MCF 10A (cell line): ENCODE results near the gene TNNT1. TPM values are rescaled to one million over a fixed set of nuclear protein-coding genes. Genes with fewer than 3 reads are reported as not detected.

Source experiments
- BruUV-seq: library from RNA; stranded (reverse); fragments of 400-500 nt; replicated peaks from 2 replicates; lab custom pipeline; 2021; lab: Mats Ljungman, UMichigan
- CTCF ChIA-PET: fragments of 300-600 bp; sonication (Branson Sonifier 250); formaldehyde crosslinking; extraction: SDS; loops from one replicate; lab custom pipeline; 2021; ENCODE audit warnings: antibody characterized with exemption, inconsistent platforms; lab: Yijun Ruan, JAX
- POLR2A ChIA-PET: fragments of 300-600, 350-650 bp; sonication (Branson Sonifier 250); formaldehyde crosslinking; extraction: SDS; loops from one replicate; lab custom pipeline; 2020; ENCODE audit warnings: antibody characterized with exemption, inconsistent platforms; lab: Yijun Ruan, JAX
- DNase-seq: peaks from one replicate; pipeline ENCODE4 v3.0.0-alpha.2; 2018; ENCODE audit not compliant: unreplicated experiment
- H3K27ac Mint-ChIP-seq: one replicate; pipeline ENCODE4 v1.8.0; 2022; ENCODE audit warnings: mild to moderate bottlenecking, low read depth, mixed read lengths; ENCODE audit not compliant: unreplicated experiment
- H3K27me3 Mint-ChIP-seq: one replicate; pipeline ENCODE4 v1.8.0; 2022; ENCODE audit warnings: mixed read lengths; ENCODE audit not compliant: insufficient read depth, unreplicated experiment
- H3K36me3 Mint-ChIP-seq: one replicate; pipeline ENCODE4 v1.8.0; 2022; ENCODE audit warnings: mild to moderate bottlenecking, moderate library complexity, mixed read lengths; ENCODE audit not compliant: insufficient read depth, unreplicated experiment
- H3K4me1 Mint-ChIP-seq: one replicate; pipeline ENCODE4 v1.8.0; 2022; ENCODE audit warnings: mixed read lengths; ENCODE audit not compliant: insufficient read depth, unreplicated experiment
- H3K4me3 Mint-ChIP-seq: one replicate; pipeline ENCODE4 v1.8.0; 2022; ENCODE audit warnings: mild to moderate bottlenecking, moderate library complexity, mixed read lengths; ENCODE audit not compliant: unreplicated experiment
- H3K9me3 Mint-ChIP-seq: one replicate; pipeline ENCODE4 v1.8.0; 2022; ENCODE audit warnings: mixed read lengths; ENCODE audit not compliant: unreplicated experiment
- CTCF ChIP-seq: fragments of 200-600 bp; IDR thresholded peaks from one replicate; pipeline ENCODE4 v1.8.0; 2022; ENCODE audit warnings: antibody characterized with exemption, mild to moderate bottlenecking; ENCODE audit not compliant: unreplicated experiment
- intact Hi-C: fragments of 100-400 bp; cut with micrococcal nuclease; formaldehyde crosslinking; loops from 2 replicates; pipeline ENCODE4 v1.14.1; 2022
- total RNA-seq: library from RNA; stranded (reverse); gene quantifications from 2 replicates; pipeline ENCODE4 v1.2.3, GENCODE V29; 2022

Gene TNNT1
- total RNA-seq, 1 experiment from 2014 or later = 32.3 TPM

GRCh38 chr19:55165952-55166529, 17.0 kb upstream of the TNNT1 start:
- peak; percentile 74 for DNase-seq
- no TSS peak for BruUV-seq
- CTCF ChIA-PET = interaction anchor here (0.6 to 2.0 kb wide), 15 partner anchors 15 to 471 kb away, joined by 3 to 7 read pairs (median 4); partner anchors contain the start of genes PPP6R1 and TMEM238
- H3K9me3 Mint-ChIP-seq = no peaks in the 10 kb centered on the region
- TF ChIP-seq CTCF = peak; percentile 50
- H3K4me1 Mint-ChIP-seq = peaks cover 10% of the 10 kb centered on the region
- peak overlapping the region; percentile 93 for H3K27ac Mint-ChIP-seq
- POLR2A ChIA-PET = interaction anchor here (0.5 to 3.3 kb wide), 12 partner anchors 17 to 241 kb away, joined by 3 to 21 read pairs (median 5); partner anchors contain the start of genes HSPBP1, KMT5C, PPP1R12C and PPP6R1
- intact Hi-C loops = loop anchor here (1.0 to 5.0 kb wide), 4 partner anchors 19 to 91 kb away; partner anchors contain the start of gene PPP6R1
- no peaks in the 10 kb centered on the region for H3K36me3 Mint-ChIP-seq
- no peaks in the 10 kb centered on the region for H3K27me3 Mint-ChIP-seq
- peak overlapping the region; percentile 84 for H3K4me3 Mint-ChIP-seq

GRCh38 chr19:55161571-55162322, 12.7 kb upstream of the TNNT1 start:
- H3K4me1 Mint-ChIP-seq = peaks cover 31% of the 10 kb centered on the region
- H3K36me3 Mint-ChIP-seq = no peaks in the 10 kb centered on the region
- H3K27ac Mint-ChIP-seq = no peak overlapping the region
- BruUV-seq = no TSS peak
- no peaks in the 10 kb centered on the region for H3K9me3 Mint-ChIP-seq
- ChIA-PET POLR2A (interaction anchor here (0.7 kb wide), 1 partner anchor 388 kb away, joined by 3 read pairs; no protein-coding TSS in a partner anchor), CTCF (interaction anchor here (0.6 to 2.7 kb wide), 3 partner anchors 15 to 472 kb away, joined by 3 to 21 read pairs (median 6); no protein-coding TSS in a partner anchor)
- no peak overlapping the region for H3K4me3 Mint-ChIP-seq
- intact Hi-C loops = no loop called here
- no peak for DNase-seq
- TF ChIP-seq CTCF = no peak
- H3K27me3 Mint-ChIP-seq = no peaks in the 10 kb centered on the region

GRCh38 chr19:55160986-55161365, 12.0 kb upstream of the TNNT1 start:
- intact Hi-C loops = no loop called here
- Mint-ChIP-seq H3K9me3 (no peaks in the 10 kb centered on the region), H3K4me1 (peaks cover 27% of the 10 kb centered on the region), H3K36me3 (no peaks in the 10 kb centered on the region), H3K27ac (no peak overlapping the region), H3K27me3 (no peaks in the 10 kb centered on the region), H3K4me3 (no peak overlapping the region)
- POLR2A ChIA-PET = interaction anchor here (0.6 to 1.0 kb wide), 5 partner anchors 18 to 389 kb away, joined by 3 read pairs; partner anchors contain the start of gene TMEM238
- TF ChIP-seq CTCF = no peak
- BruUV-seq = no TSS peak
- CTCF ChIA-PET = interaction anchor here (0.6 to 3.6 kb wide), 13 partner anchors 9 to 951 kb away, joined by 3 to 25 read pairs (median 4); no protein-coding TSS in a partner anchor
- no peak for DNase-seq
